H9 (cell line): ENCODE results near the gene CLMN. TPM values are rescaled to one million over a fixed set of nuclear protein-coding genes. Genes with fewer than 3 reads are reported as not detected.

ENCODE experiments used
- DNase-seq: peaks from one replicate; pipeline ENCODE4 v3.0.0-alpha.2; 2017
- H2AFZ ChIP-seq: one replicate; pipeline ENCODE4 v1.6.1; 2013; ENCODE audit warnings: mild to moderate bottlenecking, low read length, control low read depth, moderate library complexity
- H2AK5ac ChIP-seq: 2 replicates; pipeline ENCODE4 v1.6.1; 2013; ENCODE audit warnings: low read length, control low read depth, mixed read lengths; ENCODE audit not compliant: insufficient read length
- H2BK120ac ChIP-seq: one replicate; pipeline ENCODE4 v1.6.1; 2013; ENCODE audit warnings: low read depth, mild to moderate bottlenecking, low read length, control low read depth, inconsistent platforms; ENCODE audit not compliant: poor library complexity, severe bottlenecking
- H2BK12ac ChIP-seq: 2 replicates; pipeline ENCODE4 v1.6.1; 2013; ENCODE audit warnings: low read length, control low read depth, mixed read lengths, low read depth; ENCODE audit not compliant: insufficient read length
- H2BK15ac ChIP-seq: 2 replicates; pipeline ENCODE4 v1.6.1; 2013; ENCODE audit warnings: low read depth, low read length, control low read depth
- H2BK20ac ChIP-seq: one replicate; pipeline ENCODE4 v1.6.1; 2013; ENCODE audit warnings: low read depth, mild to moderate bottlenecking, low read length, control low read depth, inconsistent platforms; ENCODE audit not compliant: poor library complexity, severe bottlenecking
- H2BK5ac ChIP-seq: 2 replicates; pipeline ENCODE4 v1.6.1; 2013; ENCODE audit warnings: low read length, control low read depth, mixed read lengths; ENCODE audit not compliant: insufficient read length
- H3K14ac ChIP-seq: 2 replicates; pipeline ENCODE4 v1.6.1; 2013; ENCODE audit warnings: low read length, control low read depth; ENCODE audit not compliant: insufficient read depth
- H3K18ac ChIP-seq: 2 replicates; pipeline ENCODE4 v1.6.1; 2013; ENCODE audit warnings: low read depth, mild to moderate bottlenecking, mixed read lengths, low read length, control low read depth; ENCODE audit not compliant: insufficient read length
- H3K23ac ChIP-seq: 2 replicates; pipeline ENCODE4 v1.6.1; 2013; ENCODE audit warnings: low read length, control low read depth, mixed read lengths, low read depth; ENCODE audit not compliant: insufficient read length
- H3K23me2 ChIP-seq: 2 replicates; pipeline ENCODE4 v1.6.1; 2013; ENCODE audit warnings: low read depth, mild to moderate bottlenecking, mixed read lengths, low read length, control low read depth; ENCODE audit not compliant: insufficient read length, poor library complexity, severe bottlenecking
- H3K27ac ChIP-seq: 2 replicates; pipeline ENCODE4 v1.5.1; 2013; ENCODE audit warnings: low read length, control low read depth, mixed read lengths, low read depth; ENCODE audit not compliant: insufficient read length
- H3K27me3 ChIP-seq: 2 replicates; pipeline ENCODE4 v1.6.1; 2013; ENCODE audit warnings: low read length, control low read depth, inconsistent platforms; ENCODE audit not compliant: insufficient read depth
- H3K4ac ChIP-seq: 2 replicates; pipeline ENCODE4 v1.6.1; 2013; ENCODE audit warnings: low read depth, mild to moderate bottlenecking, control low read depth, inconsistent platforms, low read length, moderate library complexity
- H3K4me1 ChIP-seq: 2 replicates; pipeline ENCODE4 v1.6.1; 2013; ENCODE audit warnings: low read length, control low read depth, inconsistent platforms; ENCODE audit not compliant: insufficient read depth
- H3K4me2 ChIP-seq: 2 replicates; pipeline ENCODE4 v1.6.1; 2013; ENCODE audit warnings: low read length, control low read depth, mixed read lengths; ENCODE audit not compliant: insufficient read length, insufficient read depth
- H3K56ac ChIP-seq: 2 replicates; pipeline ENCODE4 v1.6.1; 2013; ENCODE audit warnings: low read depth, mild to moderate bottlenecking, mixed read lengths, low read length, control low read depth; ENCODE audit not compliant: insufficient read length
- H3K79me1 ChIP-seq: 2 replicates; pipeline ENCODE4 v1.6.1; 2013; ENCODE audit warnings: low read depth, mild to moderate bottlenecking, moderate library complexity, low read length, control low read depth, inconsistent platforms; ENCODE audit not compliant: insufficient read depth, poor library complexity, severe bottlenecking
- H3K79me2 ChIP-seq: 2 replicates; pipeline ENCODE4 v1.6.1; 2013; ENCODE audit warnings: low read length, control low read depth, inconsistent platforms; ENCODE audit not compliant: insufficient read depth
- H3K9ac ChIP-seq: 2 replicates; pipeline ENCODE4 v1.6.1; 2013; ENCODE audit warnings: low read length, control low read depth, mixed read lengths; ENCODE audit not compliant: insufficient read length; ENCODE audit errors: extremely low read depth
- H3K9me3 ChIP-seq: one replicate; pipeline ENCODE4 v1.6.1; 2013; ENCODE audit warnings: low read depth, low read length, inconsistent platforms; ENCODE audit not compliant: control insufficient read depth
- H3T11ph ChIP-seq: one replicate; pipeline ENCODE4 v1.6.1; 2013; ENCODE audit warnings: mild to moderate bottlenecking, low read length, control low read depth, inconsistent platforms
- H4K20me1 ChIP-seq: one replicate; pipeline ENCODE4 v1.6.1; 2013; ENCODE audit not compliant: control insufficient read depth, insufficient read length, insufficient read depth
- H4K5ac ChIP-seq: 2 replicates; pipeline ENCODE4 v1.6.1; 2013; ENCODE audit warnings: low read depth, mild to moderate bottlenecking, mixed read lengths, low read length, control low read depth; ENCODE audit not compliant: insufficient read length
- H4K8ac ChIP-seq: replicated peaks from 2 replicates; pipeline ENCODE4 v1.6.1; 2013; ENCODE audit warnings: low read length, control low read depth, mixed read lengths, low read depth; ENCODE audit not compliant: insufficient read length
- H4K91ac ChIP-seq: 2 replicates; pipeline ENCODE4 v1.6.1; 2013; ENCODE audit warnings: low read depth, mild to moderate bottlenecking, moderate library complexity, mixed read lengths, low read length, control low read depth; ENCODE audit not compliant: insufficient read length
- H3K27ac Mint-ChIP-seq, 3 experiments: 2 replicates in 2 of 3; 3 replicates in 1 of 3; pipeline ENCODE4 v1.8.0; 2020 to 2021; ENCODE audit warnings: mixed read lengths in 3 of 3, mild to moderate bottlenecking in 1 of 3, moderate library complexity in 1 of 3
- H3K27me3 Mint-ChIP-seq: 2 replicates; pipeline ENCODE4 v1.8.0; 2021; ENCODE audit warnings: low read depth, mild to moderate bottlenecking, moderate library complexity, mixed read lengths
- H3K36me3 Mint-ChIP-seq, 3 experiments: 2 replicates in 2 of 3; 3 replicates in 1 of 3; pipeline ENCODE4 v1.8.0; 2020 to 2021; ENCODE audit warnings: low read depth in 3 of 3, mixed read lengths in 3 of 3; ENCODE audit not compliant: insufficient read depth in 1 of 3
- H3K4me1 Mint-ChIP-seq, 2 experiments: 2 replicates each; pipeline ENCODE4 v1.8.0; 2020; ENCODE audit warnings: mixed read lengths in 2 of 2
- H3K4me3 Mint-ChIP-seq, 2 experiments: 2 replicates in 1 of 2; 3 replicates in 1 of 2; pipeline ENCODE4 v1.8.0; 2020 to 2021; ENCODE audit warnings: mild to moderate bottlenecking in 2 of 2, mixed read lengths in 2 of 2, moderate library complexity in 1 of 2
- H3K9me3 Mint-ChIP-seq, 2 experiments: 2 replicates in 1 of 2; 3 replicates in 1 of 2; pipeline ENCODE4 v1.8.0; 2020; ENCODE audit warnings: mild to moderate bottlenecking in 2 of 2, mixed read lengths in 2 of 2, moderate library complexity in 1 of 2
- CTCF ChIP-seq: fragments of 200-600 bp; sonication (generic); conservative IDR thresholded peaks from 3 replicates; pipeline ENCODE4 v1.8.0; 2021; ENCODE audit warnings: antibody characterized with exemption, mild to moderate bottlenecking
- WGBS: extraction: QIAGEN DNeasy Blood & Tissue Kit; methylation state at CpG from one replicate; pipeline ENCODE4 v1.1.7; 2013; ENCODE audit warnings: missing lambda C conversion rate, low lambda C conversion rate, mixed read lengths; ENCODE audit not compliant: insufficient read length; ENCODE audit errors: extremely low coverage; 5-methylcytosine and 5-hydroxymethylcytosine counted together
- total RNA-seq: library from RNA; stranded (reverse); gene quantifications from 2 replicates; pipeline ENCODE4 v1.2.1, GENCODE V29; 2021

The CLMN gene
- total RNA-seq, 1 experiment from 2014 or later, result 7.6 TPM

GRCh38 chr14:95185767-95186392 is 133.8 kb downstream of the CLMN start:
- no peaks in the 10 kb centered on the region for H4K20me1 ChIP-seq
- H4K91ac ChIP-seq, result no peak overlapping the region
- H2BK12ac ChIP-seq, result no peak overlapping the region
- H3K79me1 ChIP-seq, result no peaks in the 10 kb centered on the region
- no peak for DNase-seq
- H3K27ac ChIP-seq, result no peak overlapping the region
- H2BK5ac ChIP-seq, result no peak overlapping the region
- Mint-ChIP-seq H3K27ac (no peak overlapping the region), H3K36me3 (peaks cover 4 to 17% (median 5%) of the 10 kb centered on the region in 3 experiments; a peak in 5 of 7 replicates), H3K9me3 (peaks cover 10 to 17% of the 10 kb centered on the region in 2 experiments; a peak in 4 of 5 replicates), H3K4me1 (peaks cover 16 to 21% of the 10 kb centered on the region in 2 experiments), H3K27me3 (peaks cover 4% of the 10 kb centered on the region), H3K4me3 (no peak overlapping the region)
- no peak overlapping the region for H3K9ac ChIP-seq
- no peak overlapping the region for H3K4ac ChIP-seq
- no peak overlapping the region for H2AFZ ChIP-seq
- no peak overlapping the region for H3K14ac ChIP-seq
- no peak for TF ChIP-seq CTCF
- WGBS, result no CpG with 5 or more reads among the region's 11 CpGs
- no peak overlapping the region for H2AK5ac ChIP-seq
- no peak overlapping the region for H4K5ac ChIP-seq
- no peak overlapping the region for H2BK120ac ChIP-seq
- no peaks in the 10 kb centered on the region for H3K9me3 ChIP-seq
- no peaks in the 10 kb centered on the region for H3K23me2 ChIP-seq
- H3K4me1 ChIP-seq, result peaks cover 1% of the 10 kb centered on the region; the same call in 1 of the 2 replicates
- H4K8ac ChIP-seq, result no peak overlapping the region
- no peaks in the 10 kb centered on the region for H3K79me2 ChIP-seq
- no peak overlapping the region for H2BK15ac ChIP-seq
- no peak overlapping the region for H3K56ac ChIP-seq
- no peak overlapping the region for H2BK20ac ChIP-seq
- H3K18ac ChIP-seq, result no peak overlapping the region
- H3K23ac ChIP-seq, result no peak overlapping the region
- H3K4me2 ChIP-seq, result no peak overlapping the region
- H3K27me3 ChIP-seq, result no peaks in the 10 kb centered on the region
- H3T11ph ChIP-seq, result no peak overlapping the region
